ENCODE data around the gene PPM1G.
A peak's percentile ranks its signal among the peaks of the same experiment; 100 is the strongest.
"Not testable (repeated sequence)": the region's sequence is repeated elsewhere in the genome, so short reads cannot be mapped to it uniquely, and the experiment has no call there.

PPM1G gene

DNA sequence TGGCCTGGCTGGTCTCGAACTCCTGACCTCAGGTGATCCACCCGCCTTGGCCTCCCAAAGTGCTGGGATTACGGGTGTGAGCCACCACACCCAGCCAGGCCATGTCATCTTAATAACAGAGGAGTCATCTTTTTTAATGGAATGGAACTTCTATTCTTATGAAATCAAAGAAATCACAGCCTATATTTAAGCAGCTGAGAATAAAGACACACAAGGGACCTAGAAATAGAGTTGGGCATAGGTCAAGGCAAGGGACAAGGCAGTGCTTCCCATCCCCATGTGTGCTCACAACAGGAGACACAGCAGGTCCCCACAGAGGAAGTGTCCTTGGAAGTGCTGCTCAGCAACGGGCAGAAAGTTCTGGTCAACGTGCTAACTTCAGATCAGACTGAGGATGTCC lies 35.8 kb downstream of the PPM1G start:
- DNase-seq = no peak

DNA sequence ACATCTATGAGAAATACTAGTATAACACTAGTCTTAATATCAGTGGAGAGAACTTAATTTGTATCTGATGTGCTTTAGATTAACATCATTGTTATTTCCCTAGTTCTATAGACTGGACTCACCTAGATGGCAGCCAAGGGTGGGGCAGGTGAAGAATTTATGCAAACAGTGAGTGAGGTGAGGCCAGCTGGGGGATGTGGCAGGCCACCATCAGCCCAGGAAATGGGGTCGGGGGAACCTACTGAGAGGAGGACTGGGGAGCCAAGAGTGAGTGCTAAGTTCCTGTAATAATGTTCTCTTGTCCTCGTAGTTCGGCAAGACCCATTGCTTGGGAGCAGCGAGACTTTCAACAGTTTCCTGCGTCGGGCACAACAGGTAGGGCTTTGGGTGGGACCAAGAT lies 36.5 kb downstream of the PPM1G start:
- no peak for DNase-seq

DNA sequence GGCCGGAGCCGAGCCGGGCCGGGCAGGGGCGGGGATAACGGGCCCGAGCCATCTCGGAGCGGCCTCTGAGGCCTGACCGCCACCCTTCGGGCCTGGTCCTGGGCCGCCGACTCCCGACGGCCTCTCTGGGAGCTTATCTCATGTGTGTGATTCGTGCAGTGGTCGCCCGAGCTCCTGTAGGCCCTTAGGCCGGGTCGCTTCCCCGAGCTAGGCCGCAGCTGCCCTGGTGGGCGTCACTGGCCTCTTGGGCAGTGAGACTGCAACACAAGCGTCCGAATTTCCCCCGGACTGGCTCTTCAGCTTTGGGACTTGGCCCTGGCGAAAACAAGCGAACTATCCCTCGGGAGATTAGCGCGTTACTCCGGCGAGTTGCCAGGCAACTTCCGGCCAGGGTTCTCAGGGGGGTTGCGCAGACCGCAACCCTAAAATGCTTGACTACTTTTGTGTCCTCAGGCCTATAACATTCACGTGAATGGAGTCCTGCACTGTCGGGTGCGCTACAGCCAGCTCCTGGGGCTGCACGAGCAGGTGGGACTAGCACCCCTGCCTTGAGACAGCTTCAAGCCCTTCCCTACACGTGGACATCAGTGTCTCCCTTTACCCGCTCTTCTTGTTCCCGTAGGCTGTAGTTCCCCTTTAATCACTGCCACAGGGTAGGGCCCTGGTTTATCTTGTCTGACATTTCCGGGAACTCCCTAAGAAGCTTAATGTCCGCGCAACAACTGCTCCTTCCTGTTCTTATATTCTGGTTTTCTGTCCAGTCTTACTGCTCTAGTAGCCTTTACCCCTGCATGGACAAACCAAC lies 38.4 kb downstream of the PPM1G start:
- no peak for DNase-seq

DNA sequence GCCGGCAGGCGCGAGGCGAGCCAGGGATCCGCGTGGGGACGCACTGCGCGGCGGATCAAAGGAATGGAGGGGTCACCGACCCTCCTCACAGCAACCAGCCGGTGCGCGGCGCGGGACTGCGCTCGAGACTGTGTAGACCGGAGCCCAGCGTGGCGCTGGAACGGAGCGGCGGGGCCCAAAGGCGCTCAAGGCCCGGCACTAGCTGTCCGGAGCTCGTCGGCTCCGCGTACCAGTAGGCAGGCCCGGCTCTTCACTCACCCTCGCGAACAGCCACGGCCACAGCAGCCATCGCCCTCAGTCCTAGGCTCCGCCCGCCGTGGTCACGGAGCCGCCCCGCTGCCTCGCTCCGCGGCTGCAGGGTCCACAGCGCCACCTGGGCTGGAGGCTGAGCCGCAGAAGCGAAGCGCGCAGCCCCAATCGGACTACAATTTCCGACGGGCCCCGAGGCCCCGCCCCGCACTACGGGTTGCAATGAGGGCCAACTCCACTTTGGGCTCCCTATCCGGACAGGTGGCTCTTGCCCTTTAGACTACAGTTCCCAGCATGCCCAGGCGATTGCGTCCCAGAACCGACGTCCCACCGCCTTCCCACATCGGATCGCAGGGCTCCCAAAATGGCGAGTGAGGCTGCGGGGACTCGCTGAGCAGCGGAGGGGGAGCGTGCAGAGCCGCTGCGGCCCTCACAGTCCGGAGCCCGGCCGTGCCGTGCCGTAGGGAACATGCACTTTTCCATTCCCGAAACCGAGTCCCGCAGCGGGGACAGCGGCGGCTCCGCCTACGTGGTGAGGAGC lies 39.2 kb downstream of the PPM1G start, which contains the start of the genes EIF2B4 and SNX17:
Gene EIF2B4 (minus strand): TSS at position 313 of the 790 bp plus-strand sequence. CDS start 24 bp downstream, at position 289.
Gene SNX17 (plus strand): TSS at position 591 of the 790 bp plus-strand sequence. CDS start 128 bp downstream, at position 719.
- DNase-seq = peak; percentile 97

DNA sequence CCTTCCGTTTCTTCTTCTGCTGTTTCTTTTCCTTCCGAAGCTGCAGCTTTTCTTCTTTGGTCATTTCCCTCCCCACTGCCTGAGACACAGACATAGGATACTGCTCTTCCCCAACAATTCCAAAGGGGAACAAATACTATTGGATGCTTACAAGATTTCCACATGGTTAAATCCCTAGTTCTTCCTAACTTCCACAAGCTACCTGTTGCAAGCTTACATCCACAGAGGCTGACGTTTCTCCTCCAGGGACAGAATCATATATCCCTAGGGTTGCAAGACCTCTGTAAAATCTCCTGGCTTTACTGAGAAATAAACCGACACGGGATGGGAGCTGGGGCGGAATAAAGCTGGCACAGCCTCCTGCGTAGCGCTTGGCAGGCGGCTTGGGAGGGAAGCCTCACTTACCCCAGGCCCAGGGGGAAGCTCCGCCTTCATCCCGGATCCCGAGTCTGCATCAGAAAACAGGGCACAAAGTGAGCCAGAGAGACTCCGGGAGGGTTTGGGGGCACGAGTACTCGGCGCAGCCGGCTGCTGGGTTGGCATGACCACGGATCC lies 39.8 kb downstream of the PPM1G start:
- DNase-seq = peak; percentile 34

DNA sequence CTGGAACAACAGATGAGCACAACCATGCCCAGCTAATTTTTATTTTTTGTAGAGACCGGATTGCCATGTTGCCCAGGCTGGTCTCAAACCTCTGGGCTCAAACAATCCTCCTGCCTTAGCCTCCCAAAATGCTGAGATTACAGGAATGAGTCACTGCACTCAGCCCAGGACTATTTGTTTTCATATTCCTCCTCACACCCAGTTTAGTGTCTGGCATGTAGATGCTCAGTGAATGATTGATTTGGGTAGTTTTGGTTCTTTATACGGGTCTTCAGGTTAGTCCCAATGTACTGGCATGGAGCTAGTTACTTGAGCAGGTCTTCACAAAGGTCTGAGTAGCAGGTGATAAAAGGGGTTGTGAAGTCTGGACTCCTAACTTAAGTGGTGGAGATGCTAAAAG lies 45.5 kb downstream of the PPM1G start:
- no peak for DNase-seq

GRCh38 chr2:27362678-27363420 lies 46.5 kb downstream of the PPM1G start:
- no peak for DNase-seq

- DNase-seq = peak; percentile 96
Observed at GRCh38 chr2:27356382-27357181, 52.8 kb downstream of the PPM1G start, which contains the start of gene GTF3C2. TSS of gene GTF3C2 (minus strand) at chr2:27356764. CDS start at chr2:27343554, 13,210 bp downstream.

GRCh38 chr2:27356056-27356381 lies 53.4 kb downstream of the PPM1G start:
- DNase-seq = peak; percentile 19

DNA sequence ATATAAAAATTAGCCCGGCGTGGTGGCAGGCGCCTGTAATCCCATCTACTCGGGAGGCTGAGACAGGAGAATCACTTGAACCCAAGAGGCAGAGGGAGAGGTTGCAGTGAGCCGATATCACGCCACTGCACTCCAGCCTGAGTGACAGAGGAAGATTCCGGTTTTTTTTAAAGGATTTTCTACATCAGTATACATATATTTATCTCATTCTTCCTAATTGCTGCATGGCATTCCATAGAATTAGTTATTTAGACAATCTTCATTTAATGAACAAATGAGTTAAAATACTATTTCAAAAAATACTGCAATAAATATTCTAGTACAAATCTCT lies 54.8 kb downstream of the PPM1G start:
- no peak for DNase-seq

DNA sequence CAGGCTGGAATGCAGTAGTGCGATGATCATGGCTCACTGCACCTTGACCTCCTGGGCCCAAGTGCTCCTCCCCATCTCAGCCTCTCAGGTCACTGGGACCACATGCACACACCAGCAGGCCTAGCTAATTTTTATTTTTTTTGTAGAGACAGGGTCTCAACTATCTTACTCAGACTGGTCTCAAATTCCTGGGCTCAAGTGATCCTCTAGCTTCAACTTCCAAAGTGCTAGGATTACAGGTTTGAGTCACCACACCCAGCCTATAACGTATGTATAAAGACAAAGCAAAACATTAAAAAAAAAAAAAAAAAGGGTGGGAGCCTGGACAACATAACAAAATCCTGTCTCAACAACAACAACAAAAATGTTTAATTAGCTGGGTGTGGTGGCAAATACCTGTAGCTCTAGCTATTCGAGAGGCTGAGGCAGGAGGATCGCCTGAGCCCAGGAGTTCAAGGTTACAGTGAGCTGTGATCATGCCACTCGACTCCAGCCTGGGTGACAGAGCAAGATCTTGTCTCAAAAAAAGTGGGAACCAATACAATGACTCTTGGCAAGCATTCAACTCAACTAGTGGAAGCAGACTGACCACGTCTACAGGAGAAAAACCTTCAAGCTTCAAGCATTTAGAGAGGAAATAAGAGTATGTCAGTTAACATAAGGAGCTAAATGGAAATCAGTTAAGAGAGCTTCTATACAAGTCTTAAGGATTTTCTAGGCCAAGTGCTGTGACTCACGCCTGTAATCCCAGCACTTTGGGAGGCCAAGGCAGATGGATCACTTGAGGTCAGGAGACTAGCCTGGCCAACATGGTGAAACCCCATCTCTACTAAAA lies 55.4 kb downstream of the PPM1G start:
- DNase-seq = no peak

DNA sequence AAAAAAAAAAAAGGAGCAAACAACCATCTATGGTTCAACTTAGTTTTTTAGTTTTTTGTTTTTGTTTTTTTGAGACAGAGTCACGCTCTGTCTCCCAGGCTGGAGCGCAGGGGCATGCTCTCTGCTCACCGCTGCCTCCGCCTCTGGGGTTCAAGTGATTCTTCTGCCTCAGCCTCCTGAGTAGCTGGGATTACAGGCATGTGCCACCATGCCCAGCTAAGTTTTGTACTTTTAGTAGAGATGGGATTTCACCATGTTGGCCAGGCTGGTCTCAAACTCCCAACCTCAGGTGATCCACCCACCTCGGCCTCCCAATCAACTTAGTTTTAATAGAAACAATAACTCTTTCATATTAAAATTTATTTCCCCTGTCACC lies 56.0 kb downstream of the PPM1G start:
- not testable (repeated sequence) for DNase-seq

GRCh38 chr2:27351802-27352598 lies 57.4 kb downstream of the PPM1G start:
- no peak for DNase-seq

DNA sequence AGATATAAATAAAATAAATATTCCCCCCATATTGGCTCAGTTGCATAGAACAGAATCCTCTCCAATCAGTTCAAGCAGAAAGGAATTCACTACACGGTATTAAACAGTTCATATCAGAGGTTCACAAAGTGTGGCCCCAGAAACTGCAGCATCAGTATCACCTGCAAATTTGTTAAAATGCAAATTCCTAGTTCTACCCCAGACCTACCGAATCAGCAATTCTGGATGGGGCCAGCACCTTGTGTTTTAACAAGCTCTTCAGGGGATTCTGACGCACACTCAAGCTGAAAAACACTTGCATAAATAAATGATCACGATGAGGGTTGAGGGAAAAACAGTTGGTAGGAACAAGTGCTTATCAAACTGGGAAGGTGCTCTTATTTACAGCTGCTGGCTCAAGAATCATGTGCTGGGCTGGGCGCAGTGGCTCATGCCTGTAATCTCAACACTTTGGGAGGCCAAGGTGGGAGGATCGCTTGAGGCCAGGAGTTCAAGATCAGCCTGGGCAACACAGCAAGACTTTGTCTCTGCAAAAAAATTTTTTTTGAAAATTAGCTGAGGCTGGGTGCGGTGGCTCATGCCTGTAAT lies 59.2 kb downstream of the PPM1G start:
- DNase-seq = no peak

DNA sequence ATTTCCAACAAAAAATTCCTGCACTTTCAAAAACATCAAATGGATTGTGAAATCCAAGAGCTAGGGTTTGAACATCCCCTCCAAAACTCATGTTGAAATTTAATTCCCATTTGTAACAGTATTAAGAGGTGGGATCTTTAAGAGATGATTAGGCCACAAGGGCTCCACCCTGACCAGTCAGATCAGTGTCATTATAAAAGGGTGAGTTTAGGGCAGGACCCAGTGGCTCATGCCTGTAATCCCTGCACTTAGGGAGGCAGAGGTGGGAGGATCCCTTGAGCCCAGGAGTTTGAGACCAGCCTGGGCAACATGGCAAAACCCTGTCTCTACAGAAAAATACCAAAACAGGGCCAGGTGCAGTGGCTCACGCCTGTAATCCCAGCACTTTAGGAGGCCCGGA lies 61.8 kb downstream of the PPM1G start:
- no peak for DNase-seq

DNA sequence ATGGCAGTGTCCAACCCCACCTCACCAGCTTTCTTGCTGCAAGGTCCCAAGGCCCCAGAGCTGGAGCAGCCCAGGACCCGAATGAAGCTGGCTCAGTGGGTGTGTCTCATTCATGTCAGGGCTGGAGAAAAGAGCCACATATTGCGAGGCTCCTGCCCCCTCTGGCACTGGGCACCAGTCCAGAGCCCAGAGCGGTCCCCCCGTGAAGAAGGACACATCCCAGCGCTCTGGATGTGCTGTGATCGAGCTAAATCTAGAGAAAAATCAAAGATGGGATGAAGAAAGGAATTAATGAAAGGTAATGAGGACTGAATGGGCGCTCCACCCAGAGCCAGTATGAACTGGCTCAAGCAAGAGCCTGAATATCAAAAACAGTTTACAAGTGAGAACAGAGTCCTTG lies 73.2 kb downstream of the PPM1G start:
- DNase-seq = no peak

- no peak for DNase-seq
Observed at GRCh38 chr2:27335311-27335710, 74.1 kb downstream of the PPM1G start.
